Naive thymus-derived CD4-positive, alpha-beta T cell (primary cell): ENCODE data around the gene EPB41L2. TPM values are rescaled to one million over a fixed set of nuclear protein-coding genes. Genes with fewer than 3 reads are reported as not detected.

Experiments
- ATAC-seq: fragments of 150-1000 bp; cut with Tn5 transposase; 2 replicates; pipeline ENCODE4 v1.10.0; 2021; ENCODE audit warnings: mild to moderate bottlenecking, moderate library complexity
- CTCF ChIA-PET: fragments of 350-600 bp; sonication (Branson Sonifier 250); formaldehyde crosslinking; loops from one replicate; lab custom pipeline; 2021; ENCODE audit warnings: antibody characterized with exemption; lab: Charles Lee
- POLR2A ChIA-PET: fragments of 350-600 bp; sonication (Branson Sonifier 250); formaldehyde crosslinking; loops from one replicate; lab custom pipeline; 2021; ENCODE audit warnings: antibody characterized with exemption, inconsistent platforms; lab: Charles Lee
- DNase-seq, 9 donors: peaks; one replicate each; pipeline versions ENCODE4 v3.0.0 to v3.0.0-alpha.2; 2020 to 2022; ENCODE audit warnings: mixed read lengths in 1 of 9
- H3K27ac ChIP-seq: one replicate; pipeline ENCODE4 v1.7.0; 2013; ENCODE audit warnings: mild to moderate bottlenecking, low read depth, low read length, moderate library complexity
- H3K27me3 ChIP-seq, 2 donors: one replicate each; pipeline ENCODE4 v1.7.0; 2013; ENCODE audit warnings: low read length in 2 of 2, mild to moderate bottlenecking in 2 of 2, moderate library complexity in 2 of 2; ENCODE audit not compliant: control insufficient read depth in 2 of 2, insufficient read depth in 2 of 2
- H3K36me3 ChIP-seq, 3 experiments: 1 replicate in 2 of 3; 2 replicates in 1 of 3; pipeline ENCODE4 v1.7.0; 2013; ENCODE audit warnings: low read length in 3 of 3, mild to moderate bottlenecking in 3 of 3, moderate library complexity in 1 of 3; ENCODE audit not compliant: insufficient read depth in 3 of 3, control insufficient read depth in 2 of 3
- H3K4me1 ChIP-seq, 2 donors: one replicate each; pipeline ENCODE4 v1.7.0; 2013; ENCODE audit warnings: low read length in 2 of 2, mild to moderate bottlenecking in 2 of 2, moderate library complexity in 1 of 2; ENCODE audit not compliant: control insufficient read depth in 2 of 2, insufficient read depth in 2 of 2
- H3K4me3 ChIP-seq: 2 replicates; pipeline ENCODE4 v1.7.0; 2013; ENCODE audit warnings: mild to moderate bottlenecking, low read length
- H3K9me3 ChIP-seq, 3 experiments: 1 replicate in 2 of 3; 2 replicates in 1 of 3; pipeline ENCODE4 v1.7.0; 2013; ENCODE audit warnings: low read length in 3 of 3; ENCODE audit not compliant: control insufficient read depth in 2 of 3
- H3K27ac Mint-ChIP-seq, 9 donors: one replicate each; pipeline ENCODE4 v1.8.0; 2020 to 2022; ENCODE audit warnings: mixed read lengths in 9 of 9, mild to moderate bottlenecking in 8 of 9, moderate library complexity in 5 of 9, inconsistent platforms in 2 of 9
- H3K27me3 Mint-ChIP-seq, 5 donors: one replicate each; pipeline ENCODE4 v1.8.0; 2021 to 2022; ENCODE audit warnings: mixed read lengths in 5 of 5, mild to moderate bottlenecking in 1 of 5
- H3K36me3 Mint-ChIP-seq, 5 donors: one replicate each; pipeline ENCODE4 v1.8.0; 2020 to 2022; ENCODE audit warnings: mixed read lengths in 5 of 5, mild to moderate bottlenecking in 3 of 5, inconsistent platforms in 1 of 5
- H3K4me1 Mint-ChIP-seq, 7 donors: one replicate each; pipeline ENCODE4 v1.8.0; 2020 to 2022; ENCODE audit warnings: mixed read lengths in 7 of 7, mild to moderate bottlenecking in 3 of 7, inconsistent platforms in 1 of 7
- H3K4me3 Mint-ChIP-seq, 10 donors: one replicate each; pipeline ENCODE4 v1.8.0; 2020 to 2022; ENCODE audit warnings: mild to moderate bottlenecking in 10 of 10, mixed read lengths in 10 of 10, moderate library complexity in 6 of 10, inconsistent platforms in 2 of 10
- H3K9me3 Mint-ChIP-seq, 11 donors: one replicate each; pipeline ENCODE4 v1.8.0; 2020 to 2022; ENCODE audit warnings: mixed read lengths in 11 of 11, mild to moderate bottlenecking in 4 of 11, inconsistent platforms in 1 of 11, moderate library complexity in 1 of 11
- intact Hi-C, 2 donors: fragments of 100-400 bp; cut with micrococcal nuclease; formaldehyde crosslinking; loops; one replicate each; pipeline ENCODE4 v1.15.1; 2023
- polyA plus RNA-seq, 2 donors: library from polyadenylated mRNA; unstranded; fragments of 300-500 nt; fragmentation: Illumina TruSeq; gene quantifications; one replicate each; pipeline ENCODE4 v1.2.3, GENCODE V29; 2021
- total RNA-seq, 6 experiments: library from RNA in 5 of 6; stranded (reverse) in 5 of 6; gene quantifications; 1 replicate in 5 of 6; 2 replicates in 1 of 6; pipeline ENCODE4 v1.2.3 and lab custom pipeline; 2021 to 2026

Gene EPB41L2
- total and polyA plus RNA-seq, 7 experiments from 2014 or later, result 4.6 to 26.9 (median 12.3) TPM

- H3K27me3 Mint-ChIP-seq, result peaks cover 0 to 2% (median 0%) of the 10 kb centered on the region in 5 donors
- ATAC-seq (no peak), DNase-seq (no peak)
- intact Hi-C loops, result loop anchor here in 1 of 2 donors (5.0 kb wide), 1 partner anchor 50 kb away; no protein-coding TSS in a partner anchor
- H3K27ac ChIP-seq, result no peak within 1 kb of the TSS
- CTCF ChIA-PET, result interaction anchor here (0.6 kb wide), 1 partner anchor 48 kb away, joined by 3 read pairs; no protein-coding TSS in a partner anchor
- peaks cover 0 to 13% (median 8%) of the 10 kb centered on the region in 7 donors for H3K4me1 Mint-ChIP-seq
- H3K36me3 Mint-ChIP-seq, result no peaks in the 10 kb centered on the region
- H3K9me3 ChIP-seq, result no peaks in the 10 kb centered on the region
- no peaks in the 10 kb centered on the region for H3K36me3 ChIP-seq
- H3K4me1 ChIP-seq, result no peaks in the 10 kb centered on the region
- no peak within 1 kb of the TSS for H3K27ac Mint-ChIP-seq
- POLR2A ChIA-PET, result no interaction called here
- no peaks in the 10 kb centered on the region for H3K9me3 Mint-ChIP-seq
- no peaks in the 10 kb centered on the region for H3K27me3 ChIP-seq
- no peak within 1 kb of the TSS for H3K4me3 ChIP-seq
- no peak within 1 kb of the TSS for H3K4me3 Mint-ChIP-seq
Measured at GRCh38 chr6:130827247-130828149, 235.5 kb downstream of the EPB41L2 start, which contains the start of gene SMLR1. TSS of gene SMLR1 (plus strand) at chr6:130827406. CDS start at chr6:130827414, 8 bp downstream.

- no peak overlapping the region for H3K4me3 Mint-ChIP-seq
- peaks cover 0 to 4% (median 0%) of the 10 kb centered on the region in 5 donors for H3K27me3 Mint-ChIP-seq
- Histone ChIP-seq H3K4me1 (no peaks in the 10 kb centered on the region), H3K9me3 (no peaks in the 10 kb centered on the region), H3K36me3 (no peaks in the 10 kb centered on the region), H3K4me3 (no peak overlapping the region), H3K27me3 (no peaks in the 10 kb centered on the region), H3K27ac (no peak overlapping the region)
- ChIA-PET CTCF (interaction anchor here (0.6 kb wide), 1 partner anchor 48 kb away, joined by 3 read pairs; no protein-coding TSS in a partner anchor), POLR2A (no interaction called here)
- no peaks in the 10 kb centered on the region for H3K36me3 Mint-ChIP-seq
- H3K4me1 Mint-ChIP-seq, result peaks cover 0 to 13% (median 8%) of the 10 kb centered on the region in 7 donors
- ATAC-seq (no peak), DNase-seq (no peak)
- H3K9me3 Mint-ChIP-seq, result peaks cover 0 to 3% (median 0%) of the 10 kb centered on the region in 11 donors
- H3K27ac Mint-ChIP-seq, result no peak overlapping the region
- intact Hi-C loops, result loop anchor here in 1 of 2 donors (5.0 kb wide), 1 partner anchor 49 kb away; no protein-coding TSS in a partner anchor
Measured at GRCh38 chr6:130826442-130827246, 236.4 kb downstream of the EPB41L2 start.

GRCh38 chr6:130825772-130826441, 237.1 kb downstream of the EPB41L2 start:
- Mint-ChIP-seq H3K4me1 (peaks cover 0 to 13% (median 8%) of the 10 kb centered on the region in 7 donors), H3K36me3 (no peaks in the 10 kb centered on the region), H3K27ac (peak overlapping the region in 1 of 9 donors; percentile 42), H3K9me3 (peaks cover 0 to 3% (median 0%) of the 10 kb centered on the region in 11 donors), H3K4me3 (no peak overlapping the region), H3K27me3 (peaks cover 0 to 4% (median 0%) of the 10 kb centered on the region in 5 donors)
- Histone ChIP-seq H3K9me3 (no peaks in the 10 kb centered on the region), H3K27ac (no peak overlapping the region), H3K4me1 (no peaks in the 10 kb centered on the region), H3K36me3 (no peaks in the 10 kb centered on the region), H3K4me3 (no peak overlapping the region), H3K27me3 (no peaks in the 10 kb centered on the region)
- ChIA-PET CTCF (no interaction called here), POLR2A (no interaction called here)
- DNase-seq (peak in 3 of 9 donors; percentile 5 to 23 (median 9)), ATAC-seq (no peak)
- intact Hi-C loops, result loop anchor here in 1 of 2 donors (5.0 kb wide), 1 partner anchor 49 kb away; no protein-coding TSS in a partner anchor

- DNase-seq, result no peak
- H3K27ac Mint-ChIP-seq, result no peak overlapping the region
- H3K4me1 Mint-ChIP-seq, result peaks cover 0 to 13% (median 8%) of the 10 kb centered on the region in 7 donors
- POLR2A ChIA-PET, result no interaction called here
- Histone ChIP-seq H3K4me1 (no peaks in the 10 kb centered on the region), H3K27ac (no peak overlapping the region), H3K4me3 (no peak overlapping the region), H3K27me3 (no peaks in the 10 kb centered on the region), H3K36me3 (no peaks in the 10 kb centered on the region), H3K9me3 (no peaks in the 10 kb centered on the region)
- H3K4me3 Mint-ChIP-seq, result no peak overlapping the region
- no peaks in the 10 kb centered on the region for H3K36me3 Mint-ChIP-seq
- CTCF ChIA-PET, result no interaction called here
- ATAC-seq, result no peak
- peaks cover 0 to 3% (median 0%) of the 10 kb centered on the region in 11 donors for H3K9me3 Mint-ChIP-seq
- peaks cover 0 to 4% (median 0%) of the 10 kb centered on the region in 5 donors for H3K27me3 Mint-ChIP-seq
- intact Hi-C loops, result loop anchor here in 1 of 2 donors (5.0 kb wide), 1 partner anchor 48 kb away; no protein-coding TSS in a partner anchor
Measured at GRCh38 chr6:130824978-130825694, 237.9 kb downstream of the EPB41L2 start.

GRCh38 chr6:130822736-130823135, 240.3 kb downstream of the EPB41L2 start:
- Histone ChIP-seq H3K9me3 (no peaks in the 10 kb centered on the region), H3K4me1 (no peaks in the 10 kb centered on the region), H3K27me3 (no peaks in the 10 kb centered on the region), H3K36me3 (no peaks in the 10 kb centered on the region), H3K4me3 (no peak overlapping the region), H3K27ac (no peak overlapping the region)
- intact Hi-C loops, result no loop called here
- Mint-ChIP-seq H3K9me3 (peaks cover 0 to 14% (median 4%) of the 10 kb centered on the region in 11 donors), H3K27ac (no peak overlapping the region), H3K36me3 (peaks cover 0 to 8% (median 0%) of the 10 kb centered on the region in 5 donors), H3K4me1 (peaks cover 0 to 14% (median 8%) of the 10 kb centered on the region in 7 donors), H3K27me3 (peaks cover 0 to 5% (median 4%) of the 10 kb centered on the region in 5 donors), H3K4me3 (no peak overlapping the region)
- ChIA-PET POLR2A (no interaction called here), CTCF (no interaction called here)
- ATAC-seq, result no peak
- DNase-seq, result no peak
